ENCODE results near the gene MAN1B1.
"Not testable (repeated sequence)": the region's sequence is repeated elsewhere in the genome, so short reads cannot be mapped to it uniquely, and the experiment has no call there.

GRCh38 chr9:137062798-137063197, 24.0 kb upstream of the MAN1B1 start:
- TF ChIP-seq, protein P1, sequence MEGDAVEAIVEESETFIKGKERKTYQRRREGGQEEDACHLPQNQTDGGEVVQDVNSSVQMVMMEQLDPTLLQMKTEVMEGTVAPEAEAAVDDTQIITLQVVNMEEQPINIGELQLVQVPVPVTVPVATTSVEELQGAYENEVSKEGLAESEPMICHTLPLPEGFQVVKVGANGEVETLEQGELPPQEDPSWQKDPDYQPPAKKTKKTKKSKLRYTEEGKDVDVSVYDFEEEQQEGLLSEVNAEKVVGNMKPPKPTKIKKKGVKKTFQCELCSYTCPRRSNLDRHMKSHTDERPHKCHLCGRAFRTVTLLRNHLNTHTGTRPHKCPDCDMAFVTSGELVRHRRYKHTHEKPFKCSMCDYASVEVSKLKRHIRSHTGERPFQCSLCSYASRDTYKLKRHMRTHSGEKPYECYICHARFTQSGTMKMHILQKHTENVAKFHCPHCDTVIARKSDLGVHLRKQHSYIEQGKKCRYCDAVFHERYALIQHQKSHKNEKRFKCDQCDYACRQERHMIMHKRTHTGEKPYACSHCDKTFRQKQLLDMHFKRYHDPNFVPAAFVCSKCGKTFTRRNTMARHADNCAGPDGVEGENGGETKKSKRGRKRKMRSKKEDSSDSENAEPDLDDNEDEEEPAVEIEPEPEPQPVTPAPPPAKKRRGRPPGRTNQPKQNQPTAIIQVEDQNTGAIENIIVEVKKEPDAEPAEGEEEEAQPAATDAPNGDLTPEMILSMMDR (IDR thresholded peaks at IDR 0.05; ENCODE audit: low read length) = not testable (repeated sequence)
- TF ChIP-seq EZH2 (optimal IDR thresholded peaks at IDR 0.05; ENCODE audit: low read depth, low read length); EZH2phosphoT487 (IDR thresholded peaks at IDR 0.05; ENCODE audit: low read length): not testable (repeated sequence)

Measured in MM.1S (cell line).